ENCODE data around the gene ACAD8.

DNA sequence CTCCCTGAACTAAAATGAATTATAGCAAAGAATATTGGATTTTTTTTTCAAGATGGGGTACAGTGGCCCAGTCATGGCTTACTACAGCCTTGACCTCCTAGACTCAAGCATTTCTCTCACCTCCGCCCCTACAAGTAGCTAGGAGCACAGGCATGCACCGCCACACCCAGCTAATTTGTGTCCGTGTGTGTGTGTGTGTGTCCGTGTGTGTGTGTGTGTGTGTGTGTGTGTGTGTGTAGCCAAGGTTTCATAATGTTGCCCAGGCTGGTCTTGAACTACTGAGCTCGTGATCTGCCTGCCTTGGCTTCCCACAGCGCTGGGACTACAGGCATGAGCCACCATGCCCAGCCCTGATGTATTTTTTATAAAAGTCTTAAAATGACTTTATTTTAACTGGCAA is 12.8 kb upstream of the ACAD8 start:
- TF ChIP-seq, protein P1, sequence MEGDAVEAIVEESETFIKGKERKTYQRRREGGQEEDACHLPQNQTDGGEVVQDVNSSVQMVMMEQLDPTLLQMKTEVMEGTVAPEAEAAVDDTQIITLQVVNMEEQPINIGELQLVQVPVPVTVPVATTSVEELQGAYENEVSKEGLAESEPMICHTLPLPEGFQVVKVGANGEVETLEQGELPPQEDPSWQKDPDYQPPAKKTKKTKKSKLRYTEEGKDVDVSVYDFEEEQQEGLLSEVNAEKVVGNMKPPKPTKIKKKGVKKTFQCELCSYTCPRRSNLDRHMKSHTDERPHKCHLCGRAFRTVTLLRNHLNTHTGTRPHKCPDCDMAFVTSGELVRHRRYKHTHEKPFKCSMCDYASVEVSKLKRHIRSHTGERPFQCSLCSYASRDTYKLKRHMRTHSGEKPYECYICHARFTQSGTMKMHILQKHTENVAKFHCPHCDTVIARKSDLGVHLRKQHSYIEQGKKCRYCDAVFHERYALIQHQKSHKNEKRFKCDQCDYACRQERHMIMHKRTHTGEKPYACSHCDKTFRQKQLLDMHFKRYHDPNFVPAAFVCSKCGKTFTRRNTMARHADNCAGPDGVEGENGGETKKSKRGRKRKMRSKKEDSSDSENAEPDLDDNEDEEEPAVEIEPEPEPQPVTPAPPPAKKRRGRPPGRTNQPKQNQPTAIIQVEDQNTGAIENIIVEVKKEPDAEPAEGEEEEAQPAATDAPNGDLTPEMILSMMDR (IDR thresholded peaks at IDR 0.05; ENCODE audit: insufficient read depth, low read length, poor library complexity, severe bottlenecking) = no peak
- no peak for TF ChIP-seq EZH2phosphoT487 (conservative IDR thresholded peaks at IDR 0.05; ENCODE audit: low read length)
